HG03432 (cell line): Measurements from ENCODE around the gene ADAT2.
A peak's percentile ranks its signal among the peaks of the same experiment; 100 is the strongest.

ENCODE experiments used
- ATAC-seq: cut with Tn5 transposase; IDR thresholded peaks from one replicate; pipeline ENCODE4 v1.9.1; 2021; ENCODE audit warnings: mild to moderate bottlenecking, moderate library complexity; ENCODE audit not compliant: unreplicated experiment

Gene ADAT2

DNA sequence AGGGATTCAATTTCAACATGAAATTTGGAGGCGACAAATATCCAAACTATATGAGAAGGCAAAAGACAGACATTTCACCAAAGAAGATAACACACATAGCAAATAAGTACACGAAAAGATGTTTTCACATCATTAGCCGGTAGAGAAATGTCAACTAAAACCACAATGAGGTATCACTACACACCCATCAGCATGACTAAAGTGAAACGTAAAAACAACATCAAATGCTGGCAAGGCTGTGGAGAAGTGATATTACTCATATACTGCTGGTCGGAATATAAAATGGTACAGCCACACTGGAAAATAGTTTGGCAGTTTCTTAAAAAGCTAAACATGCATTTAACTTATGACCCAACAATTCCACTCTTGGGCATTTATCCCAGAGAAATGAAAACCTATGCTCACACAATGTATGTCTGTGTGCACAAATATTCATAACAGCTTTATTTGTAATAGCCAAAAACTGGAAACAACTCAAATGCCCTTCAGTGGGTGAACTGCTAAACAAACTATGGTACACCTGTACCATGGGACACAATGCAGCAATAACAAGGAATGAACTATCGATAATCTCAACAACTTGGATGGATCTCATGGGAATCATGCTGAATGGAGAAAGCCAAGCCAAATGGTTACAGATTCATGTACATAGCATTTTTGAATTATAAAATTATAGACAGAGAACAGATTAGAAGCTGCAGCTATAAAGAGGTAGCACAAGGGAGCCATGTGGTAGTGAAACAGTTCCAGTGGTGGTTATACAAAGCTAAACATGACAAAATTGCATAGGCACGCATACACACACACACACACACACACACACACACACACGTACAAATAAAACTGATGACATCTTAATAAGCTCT, 8.6 kb downstream of the ADAT2 start:
- no peak for ATAC-seq

DNA sequence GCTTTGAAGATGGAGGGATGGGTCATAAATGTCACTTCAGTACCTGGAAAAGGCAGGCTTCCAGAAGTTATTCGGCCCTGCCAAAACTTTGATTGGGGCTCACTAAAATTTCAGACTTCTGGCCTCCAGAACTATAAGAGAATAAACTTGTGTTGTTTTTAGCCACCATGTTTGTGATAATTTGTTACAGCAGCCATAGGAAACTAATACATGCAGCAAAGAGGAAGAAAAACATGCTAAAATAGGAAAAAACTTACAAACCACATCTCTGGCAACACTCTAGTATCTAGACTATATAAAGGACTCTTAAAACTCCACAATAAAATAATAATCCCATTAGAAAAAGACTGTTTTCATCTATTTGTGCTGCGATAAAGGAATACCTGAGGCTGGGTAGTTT, 9.5 kb downstream of the ADAT2 start:
- ATAC-seq, result no peak

DNA sequence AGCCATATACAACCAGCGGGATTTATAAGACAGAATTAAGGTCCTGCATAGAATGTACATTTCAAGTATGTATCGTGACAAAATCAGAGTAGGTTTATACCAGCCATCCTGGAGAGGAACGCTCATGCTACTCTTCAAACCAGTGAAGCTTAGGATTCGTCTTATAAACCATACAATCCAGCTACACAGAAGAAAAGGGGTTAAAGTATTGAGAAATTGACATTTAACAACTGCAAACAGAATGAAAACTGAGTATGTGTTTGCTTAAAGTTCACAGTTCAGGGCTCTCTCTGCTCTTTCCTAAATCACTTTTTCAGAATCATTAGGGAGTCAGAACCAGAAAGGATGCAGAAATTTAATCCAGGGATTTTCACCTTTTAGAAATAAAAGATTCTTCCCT, 17.9 kb downstream of the ADAT2 start:
- no peak for ATAC-seq

DNA sequence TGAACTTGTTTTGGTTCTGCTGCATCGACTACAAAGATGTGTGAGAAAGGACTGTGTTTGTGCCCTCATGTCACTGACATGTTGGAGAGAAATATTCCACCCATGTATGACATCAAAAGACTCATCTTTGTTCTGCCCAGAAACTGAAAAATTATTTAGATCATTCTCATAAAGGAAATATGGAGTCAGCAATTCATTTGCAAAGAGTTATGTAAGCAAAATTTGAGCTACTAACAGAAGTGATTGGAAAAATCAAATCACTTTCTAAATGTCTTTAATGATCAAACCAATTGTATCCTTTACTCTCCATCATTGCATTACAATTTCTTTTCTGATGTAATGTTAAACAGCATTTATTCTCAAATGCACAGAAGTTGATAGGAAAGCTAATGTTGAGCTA, 19.3 kb downstream of the ADAT2 start:
- ATAC-seq, result no peak

DNA sequence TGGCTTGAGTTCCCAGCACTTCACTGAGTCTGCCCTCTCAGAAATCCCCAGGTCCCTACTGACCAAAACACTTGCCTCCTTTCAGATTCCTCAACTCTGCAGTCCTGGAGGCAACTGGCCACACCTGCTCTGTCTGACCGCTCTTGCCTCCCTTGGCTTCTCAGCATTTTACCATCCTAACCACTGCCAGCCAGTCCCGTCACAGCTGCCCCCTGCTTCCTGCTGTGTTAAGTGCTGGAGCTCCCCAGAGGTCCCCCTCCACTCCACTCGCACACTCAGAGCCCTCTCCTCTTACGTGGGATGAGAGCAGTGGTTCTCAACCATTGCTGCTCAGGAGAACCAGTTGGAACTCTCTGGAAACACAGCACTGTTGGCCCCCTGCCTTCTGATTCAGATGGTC, 20.5 kb downstream of the ADAT2 start:
- ATAC-seq, result no peak

DNA sequence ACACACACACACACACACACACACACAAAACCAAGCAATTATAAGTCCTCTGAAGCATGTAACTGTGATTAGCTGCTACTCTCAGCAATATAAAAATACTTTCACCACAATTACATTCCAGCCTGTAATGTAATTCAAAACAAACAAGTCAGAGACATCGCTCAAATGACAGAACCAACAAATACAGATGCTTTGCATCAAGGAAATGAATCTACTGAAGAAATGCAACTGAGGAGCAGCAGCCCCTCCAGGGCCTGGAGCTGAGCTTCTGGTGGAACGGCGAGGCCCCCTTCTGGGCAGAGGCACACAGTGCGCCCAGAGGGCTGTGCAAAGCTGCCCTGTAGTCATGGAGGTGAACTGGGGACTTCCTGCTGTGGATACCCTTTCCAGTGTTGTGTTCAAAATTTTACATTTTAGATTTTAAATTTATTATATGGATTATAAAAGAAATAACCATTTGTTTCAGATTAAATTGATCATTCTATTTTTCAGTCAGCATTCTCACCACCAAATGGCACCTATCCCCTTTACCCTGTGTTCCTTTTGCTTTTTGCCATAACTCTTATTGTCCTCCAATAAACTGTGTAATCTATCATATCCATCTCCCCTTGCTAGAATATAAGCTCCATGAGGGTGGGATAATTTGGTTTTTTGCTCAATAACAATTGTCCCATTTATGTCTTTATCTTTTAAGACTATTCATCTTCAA, 23.2 kb downstream of the ADAT2 start:
- ATAC-seq, result peak; percentile 100

DNA sequence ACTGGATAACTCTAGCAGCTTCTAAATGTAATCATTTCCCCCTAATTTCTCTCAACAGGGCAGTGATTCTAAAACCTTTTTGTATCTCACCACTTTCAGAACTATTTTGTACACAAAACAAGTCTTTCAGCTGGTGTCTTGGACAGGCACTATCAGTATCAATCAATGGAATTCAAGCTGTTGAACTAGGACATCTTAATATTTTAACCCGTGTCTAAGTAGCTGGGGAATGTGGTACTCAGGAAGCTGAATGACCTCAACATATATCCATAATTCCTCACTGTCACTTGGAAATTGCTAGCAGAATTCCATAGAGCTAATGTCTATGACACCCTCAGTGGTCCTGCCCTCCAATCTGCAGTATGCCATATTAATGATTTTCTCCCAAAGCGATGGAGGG, 24.5 kb downstream of the ADAT2 start:
- ATAC-seq, result no peak

DNA sequence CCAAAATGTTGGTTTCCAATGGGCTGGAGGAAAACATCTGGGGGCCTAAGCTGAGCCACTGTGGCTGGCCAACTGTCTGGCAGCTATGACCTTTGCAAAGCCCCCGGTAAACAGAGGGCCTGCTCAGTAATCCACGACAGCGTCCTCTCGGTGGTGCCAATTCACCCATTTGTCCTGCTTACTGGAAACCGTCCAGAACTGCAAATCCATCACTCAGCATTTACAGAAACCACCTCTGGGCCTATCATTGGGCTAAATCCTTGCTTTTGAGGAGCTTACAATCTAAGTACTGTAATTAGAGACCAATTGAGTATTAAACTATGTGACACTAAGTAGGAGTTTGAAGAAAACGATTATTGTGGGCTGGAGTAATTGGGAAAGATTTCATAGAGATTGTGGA, 31.0 kb downstream of the ADAT2 start:
- no peak for ATAC-seq

DNA sequence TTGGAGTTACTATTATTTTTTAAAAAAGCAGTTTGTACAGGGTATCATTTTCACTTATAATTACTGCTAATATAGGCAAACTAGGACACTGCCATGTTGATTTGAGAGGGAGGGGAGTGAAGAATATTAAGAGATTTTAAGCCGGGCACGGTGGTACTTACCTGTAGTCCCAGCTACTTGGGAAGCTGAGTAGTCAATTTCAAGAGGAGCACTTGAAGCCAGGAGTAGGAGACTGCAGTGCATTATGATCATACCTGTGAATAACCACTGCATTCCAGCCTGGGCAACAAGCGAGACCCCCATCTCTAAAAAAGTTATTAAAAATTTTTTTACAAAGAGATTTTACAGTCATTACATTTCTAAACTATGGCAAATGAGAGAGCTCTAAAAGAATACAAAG, 35.7 kb downstream of the ADAT2 start:
- no peak for ATAC-seq

DNA sequence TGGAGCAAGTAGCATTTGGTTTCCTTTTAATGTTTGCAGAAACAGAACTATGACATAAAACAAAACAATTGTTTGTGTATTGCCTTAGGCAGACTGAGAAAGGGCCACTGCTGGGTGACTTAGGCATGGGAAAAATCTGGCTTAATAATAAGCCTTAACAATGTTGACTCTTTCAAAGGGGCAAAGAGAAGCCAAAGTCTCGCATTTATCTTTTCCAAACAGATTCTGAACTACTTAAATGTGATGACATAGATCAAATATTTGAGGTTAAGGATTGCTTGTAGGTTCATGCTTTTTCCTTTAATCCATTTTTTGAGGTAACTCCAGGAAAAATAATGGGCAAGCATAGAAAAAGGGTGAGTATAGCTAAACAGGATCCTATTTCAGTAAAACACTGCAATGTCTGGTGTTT, 39.6 kb downstream of the ADAT2 start:
- no peak for ATAC-seq

DNA sequence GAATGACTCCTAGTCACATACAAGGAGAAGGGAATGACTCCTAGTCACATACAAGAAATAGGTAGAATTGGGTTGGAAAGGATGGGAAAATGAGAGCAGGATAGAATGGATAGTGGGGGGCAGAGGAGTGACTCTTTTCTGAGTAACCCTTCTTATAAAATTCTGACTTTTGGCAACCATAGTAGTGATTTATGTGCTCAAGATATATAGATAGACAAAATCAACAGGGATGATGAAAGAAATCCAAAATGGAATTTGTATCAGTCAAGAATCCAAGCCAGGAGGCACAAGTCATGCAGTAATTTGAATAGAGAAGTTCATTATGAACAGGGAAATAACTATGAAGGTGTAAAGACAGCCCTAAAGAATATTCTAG, 41.7 kb downstream of the ADAT2 start:
- no peak for ATAC-seq

DNA sequence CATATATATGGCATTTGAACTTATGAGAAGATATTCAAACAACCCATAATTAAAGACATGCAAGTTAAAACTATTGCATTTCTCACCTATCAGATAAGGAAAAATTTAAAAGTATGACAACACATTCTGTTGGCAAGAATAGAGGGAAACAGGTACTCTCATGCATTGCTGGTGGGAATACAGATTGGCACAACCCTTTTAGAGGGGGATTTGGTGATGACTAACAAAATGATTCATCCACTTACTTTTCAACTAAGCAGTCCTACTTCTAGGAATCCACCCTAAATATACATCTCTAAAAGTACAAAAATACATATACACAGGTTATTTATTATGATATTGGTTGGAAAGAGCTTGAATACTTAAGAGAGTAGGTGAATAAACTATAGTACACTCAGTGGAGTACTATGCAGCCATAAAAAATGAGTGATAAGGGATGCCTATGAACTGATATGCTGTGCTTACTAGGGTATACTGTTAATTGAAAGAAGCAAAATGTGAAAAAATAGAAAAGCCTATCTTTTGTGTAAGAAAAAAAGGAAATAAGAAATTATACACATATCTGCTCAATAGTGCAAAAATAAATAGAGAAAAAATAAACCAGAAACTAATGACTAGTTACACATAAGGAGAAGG, 42.2 kb downstream of the ADAT2 start:
- ATAC-seq, result no peak

DNA sequence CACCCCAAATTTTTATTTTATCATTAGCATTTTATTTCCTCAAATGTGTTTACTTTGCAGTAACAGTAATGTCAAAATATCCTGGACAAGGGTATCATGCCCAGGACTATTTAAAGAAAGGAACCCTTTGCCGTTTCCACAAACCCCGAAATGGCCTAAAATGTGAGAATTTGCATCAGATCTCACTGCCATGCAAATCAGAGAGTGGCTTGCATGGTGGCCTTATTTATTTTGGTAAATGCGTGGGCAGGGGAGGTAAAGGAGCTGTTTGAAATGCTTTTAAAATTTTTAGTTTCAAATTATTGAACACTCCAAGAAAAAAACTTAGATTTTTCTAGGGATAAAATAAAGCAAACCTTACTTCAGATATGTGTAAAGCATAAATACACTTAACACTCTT, 43.8 kb downstream of the ADAT2 start:
- peak; percentile 67 for ATAC-seq

DNA sequence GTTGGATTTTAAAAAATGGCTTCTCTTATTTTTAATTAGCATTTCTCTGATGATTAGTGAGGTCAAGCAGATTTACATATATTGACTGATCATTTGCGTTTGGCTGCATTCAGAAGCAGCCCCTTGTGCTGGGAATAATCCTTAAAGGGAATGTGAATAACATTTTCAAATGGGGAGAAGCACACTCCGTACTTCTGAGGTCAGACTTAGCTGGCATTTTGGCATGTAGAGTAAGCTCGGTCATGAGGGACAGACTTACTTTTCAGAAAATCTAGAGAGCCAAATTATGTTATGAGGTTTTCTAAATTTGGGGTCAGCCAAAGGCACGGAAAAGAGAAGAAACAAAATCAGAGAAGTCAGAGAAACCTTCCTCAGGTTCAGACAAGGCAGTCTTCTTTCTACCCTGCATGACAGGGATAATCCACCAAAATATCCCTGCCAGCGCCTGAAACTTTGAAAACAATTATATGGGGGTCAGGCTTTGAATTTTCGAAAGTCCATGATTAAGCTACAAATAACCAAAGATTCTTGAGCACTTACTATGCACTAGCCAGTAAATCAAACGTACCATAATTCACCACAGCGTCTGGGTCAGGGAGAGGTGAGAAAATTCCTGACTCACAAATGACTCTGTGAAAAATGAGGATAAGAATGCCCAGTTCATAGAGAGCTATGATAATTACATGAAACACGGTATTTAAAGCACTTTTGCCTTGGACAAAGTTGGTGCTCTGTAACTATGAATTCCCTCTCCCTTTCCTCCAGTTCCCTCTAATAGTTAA, 44.9 kb downstream of the ADAT2 start:
- ATAC-seq, result no peak

DNA sequence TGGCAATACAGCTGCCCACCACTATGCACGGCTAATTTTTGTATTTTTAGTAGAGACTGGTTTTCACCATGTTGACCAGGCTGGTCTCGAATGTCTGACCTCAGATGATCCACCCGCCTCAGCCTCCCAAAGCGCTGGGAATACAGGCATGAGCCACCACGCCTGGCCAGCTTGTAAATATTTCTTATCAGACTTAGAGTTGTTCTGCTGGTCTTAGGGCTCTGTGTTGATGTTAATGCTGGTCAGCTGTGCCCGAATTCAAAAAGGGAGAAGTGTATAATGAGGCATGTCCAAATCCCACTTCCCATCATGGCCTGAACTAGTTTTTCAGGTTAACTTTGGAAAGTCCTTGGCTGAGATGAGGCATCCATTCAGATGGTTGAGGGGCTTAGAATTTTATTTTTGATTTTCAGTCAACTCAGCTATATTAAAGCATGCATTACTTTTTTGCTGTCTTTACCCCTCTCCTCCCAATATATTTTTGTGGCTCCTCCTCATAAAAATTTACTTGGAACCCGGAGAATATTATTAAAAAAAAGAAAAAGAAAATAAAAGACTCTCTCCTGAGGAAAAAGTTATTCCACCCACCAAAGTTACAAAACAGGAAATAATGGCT, 47.7 kb downstream of the ADAT2 start:
- no peak for ATAC-seq

DNA sequence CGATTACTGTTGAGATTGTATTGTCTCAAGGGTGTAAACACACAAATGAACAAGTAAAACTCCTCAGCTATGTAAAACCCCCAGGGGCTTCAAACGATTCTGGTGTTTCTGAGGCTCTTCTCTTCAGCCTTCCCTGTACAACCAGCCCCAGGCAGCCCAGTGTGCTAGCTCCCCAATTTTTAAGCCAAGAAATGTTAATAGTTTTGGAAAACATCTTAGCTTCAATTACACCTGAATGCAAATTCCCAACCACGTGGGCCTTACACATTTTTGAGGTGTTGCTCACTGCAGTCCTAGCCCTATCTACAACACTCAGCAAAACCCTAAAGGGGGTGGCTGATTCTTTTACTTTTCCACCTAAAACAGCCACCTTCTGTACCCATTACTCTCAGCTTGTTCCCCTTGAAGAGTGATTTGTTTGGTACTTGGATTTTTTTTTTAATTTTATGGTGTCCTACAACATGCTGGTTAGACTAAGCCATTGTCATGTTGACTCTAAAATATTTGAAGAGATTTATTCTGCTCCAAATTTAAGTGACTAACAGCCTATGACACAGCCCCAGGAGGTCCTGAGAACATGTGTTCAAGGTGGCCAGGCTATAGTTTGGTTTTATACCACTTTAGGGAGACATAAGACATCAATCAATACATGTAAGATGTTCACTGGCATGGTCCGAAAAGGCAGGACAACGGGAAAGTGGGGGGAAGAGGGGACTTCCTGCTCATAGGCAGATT, 48.7 kb downstream of the ADAT2 start:
- no peak for ATAC-seq

DNA sequence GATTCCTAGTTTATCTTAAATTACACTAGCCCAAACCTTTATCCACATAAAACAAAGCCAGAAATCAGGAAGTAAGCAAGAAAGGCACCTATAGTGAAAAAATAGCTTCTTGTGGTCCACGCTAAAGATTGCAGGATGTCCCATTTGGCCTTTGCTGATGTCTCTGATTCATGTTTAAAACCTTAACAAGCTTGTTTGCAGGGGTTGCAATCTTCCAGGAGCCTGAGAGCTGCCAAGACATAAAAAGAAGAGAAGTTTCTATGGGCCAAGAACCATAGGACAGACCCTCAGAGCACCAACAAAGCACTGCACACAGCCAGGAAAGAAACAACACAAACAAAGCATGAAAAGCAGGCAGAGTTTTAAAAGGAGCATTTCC, 49.4 kb downstream of the ADAT2 start:
- no peak for ATAC-seq

DNA sequence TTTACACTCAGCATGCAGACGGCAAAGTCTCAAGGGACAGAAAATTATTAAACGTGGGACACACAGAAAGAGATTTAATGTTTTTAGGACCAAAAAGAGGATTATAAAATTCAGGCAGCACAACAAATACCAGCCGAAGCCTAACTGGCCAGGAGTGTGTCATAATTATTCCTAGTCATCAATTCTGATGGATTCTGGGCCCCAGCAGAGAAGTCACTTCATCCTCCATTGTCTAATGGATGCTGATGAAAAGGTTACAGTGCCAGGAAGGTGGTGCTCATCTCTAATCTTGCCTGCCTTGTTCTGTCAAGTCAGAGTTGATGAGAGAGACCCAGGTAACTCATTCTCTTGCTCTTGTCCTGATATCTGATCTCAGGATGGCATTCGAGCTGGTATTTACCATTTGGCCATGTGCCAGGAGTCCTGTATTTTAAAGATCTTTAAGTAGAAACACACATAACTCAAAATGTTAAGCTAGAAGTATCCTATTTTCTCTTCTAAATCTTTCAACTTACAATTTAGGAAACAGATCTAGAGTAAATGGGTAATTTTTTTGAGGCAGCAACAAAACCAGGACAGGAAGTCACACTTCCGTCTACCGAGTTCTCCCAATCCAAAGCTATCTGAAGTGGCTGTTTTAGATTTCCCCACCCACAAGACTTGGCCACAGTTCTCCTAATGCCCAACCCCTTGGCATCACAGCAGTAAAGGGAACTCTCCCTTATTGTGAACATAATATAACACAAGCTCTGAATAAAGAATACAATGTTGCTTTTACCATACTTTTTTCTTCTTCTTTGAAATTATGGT, 50.0 kb downstream of the ADAT2 start:
- peak; percentile 66 for ATAC-seq

DNA sequence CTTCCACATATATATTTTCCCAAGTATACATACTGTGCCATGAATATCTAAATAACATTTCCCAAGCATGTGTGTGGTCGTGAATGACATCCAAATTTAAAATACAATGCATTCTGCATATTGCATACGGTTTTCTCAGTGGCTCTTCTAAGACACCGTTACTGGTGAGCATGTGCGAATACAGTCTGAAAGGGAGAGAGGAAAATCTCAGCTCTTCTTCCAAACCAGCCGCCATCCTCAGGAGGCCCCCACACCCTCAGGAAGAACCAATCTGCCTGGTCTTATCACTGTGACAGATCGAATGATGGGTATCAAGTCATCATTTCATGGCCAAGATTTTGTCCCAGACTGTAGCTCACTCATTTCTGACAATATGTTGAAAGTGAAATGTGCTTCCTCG, 50.7 kb downstream of the ADAT2 start:
- ATAC-seq, result no peak
